SH-SY5Y (cell line): Measurements from ENCODE around the gene ISL2.

ENCODE experiments used
- GATA2 ChIP-seq: IDR thresholded peaks from 2 replicates; pipeline ENCODE4 v1.6.1; 2011; ENCODE audit warnings: mild to moderate bottlenecking, low read depth, low read length
- GATA3 ChIP-seq: IDR thresholded peaks from 2 replicates; pipeline ENCODE4 v1.6.1; 2011; ENCODE audit warnings: low read depth, mild to moderate bottlenecking, low read length, moderate library complexity

GRCh38 chr15:76342382-76343201, 6.0 kb downstream of the ISL2 start:
- TF ChIP-seq GATA3 (no peak), GATA2 (no peak)
